ENCODE data around the gene PTPN22.

- no peak for TF ChIP-seq CTCF (IDR thresholded peaks at IDR 0.05)
- TF ChIP-seq POLR2A (IDR thresholded peaks at IDR 0.05): no peak
Observed at GRCh38 chr1:113797472-113797871, 74.0 kb downstream of the PTPN22 start.

All from lower leg skin (tissue), 3 donors.